ENCODE results near the gene HADHA.

The HADHA gene

DNA sequence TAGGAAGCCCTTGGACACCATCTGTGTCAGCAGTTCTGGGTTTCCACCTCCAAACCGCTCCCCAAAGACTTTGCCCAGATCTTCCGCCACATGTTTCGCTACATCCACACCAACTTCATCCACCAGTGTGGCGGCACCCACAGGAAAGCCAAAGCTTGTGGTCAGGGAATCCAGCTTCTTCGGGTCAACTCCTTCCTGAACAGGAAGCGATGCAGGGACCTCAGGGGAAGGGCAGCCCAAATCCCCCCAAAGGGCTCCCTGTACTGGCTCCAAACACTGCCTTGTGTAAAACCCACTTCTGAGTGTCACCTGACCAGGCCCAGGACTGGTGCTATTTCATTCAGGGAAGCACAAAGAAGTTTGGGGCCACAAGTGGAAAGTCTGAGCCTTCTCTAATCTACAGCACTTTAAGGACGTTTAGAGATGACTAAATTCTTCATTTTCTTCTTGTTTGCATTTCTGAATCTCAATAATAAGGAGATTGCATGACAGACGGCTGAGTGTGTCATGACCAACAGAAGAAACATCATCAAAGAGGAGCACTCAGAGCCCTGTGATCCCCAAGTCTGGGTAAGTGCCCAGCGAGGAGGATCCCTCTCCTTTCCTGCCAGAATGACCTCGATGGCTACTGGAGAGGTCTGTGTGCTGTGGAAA, 50.7 kb downstream of the HADHA start:
- Histone ChIP-seq H3K9ac (ENCODE audit: low read length) (no peak overlapping the region), H3K36me3 (replicated peaks; ENCODE audit: insufficient read depth, low read length) (peaks cover 6% of the 10 kb centered on the region; the same call in 1 of the 2 replicates), H3K27ac (ENCODE audit: low read length) (no peak overlapping the region), H4K20me1 (ENCODE audit: insufficient read depth, low read length) (no peaks in the 10 kb centered on the region), H3K27me3 (replicated peaks; ENCODE audit: insufficient read depth, low read length) (no peaks in the 10 kb centered on the region), H3F3A (ENCODE audit: insufficient read depth, low read length) (no peaks in the 10 kb centered on the region), H3K79me2 (ENCODE audit: low read length) (no peaks in the 10 kb centered on the region), H2AFZ (ENCODE audit: low read length) (no peak overlapping the region), H3K4me3 (ENCODE audit: low read length) (no peak overlapping the region), H3K9me2 (replicated peaks; ENCODE audit: insufficient read depth, low read length) (no peaks in the 10 kb centered on the region), H3K9me3 (replicated peaks; ENCODE audit: insufficient read depth, low read length) (no peaks in the 10 kb centered on the region), H3K4me2 (ENCODE audit: low read depth, low read length) (no peak overlapping the region), H3K4me1 (ENCODE audit: low read length) (0 out of 2 replicates have a peak, but pooled peaks cover 6% of the 10 kb centered on the region)
- TF ChIP-seq EZH2phosphoT487 (IDR thresholded peaks at IDR 0.05; ENCODE audit: low read length) (no peak), EZH2 (optimal IDR thresholded peaks at IDR 0.05; ENCODE audit: low read depth, low read length) (no peak)
- TF ChIP-seq, protein P1, sequence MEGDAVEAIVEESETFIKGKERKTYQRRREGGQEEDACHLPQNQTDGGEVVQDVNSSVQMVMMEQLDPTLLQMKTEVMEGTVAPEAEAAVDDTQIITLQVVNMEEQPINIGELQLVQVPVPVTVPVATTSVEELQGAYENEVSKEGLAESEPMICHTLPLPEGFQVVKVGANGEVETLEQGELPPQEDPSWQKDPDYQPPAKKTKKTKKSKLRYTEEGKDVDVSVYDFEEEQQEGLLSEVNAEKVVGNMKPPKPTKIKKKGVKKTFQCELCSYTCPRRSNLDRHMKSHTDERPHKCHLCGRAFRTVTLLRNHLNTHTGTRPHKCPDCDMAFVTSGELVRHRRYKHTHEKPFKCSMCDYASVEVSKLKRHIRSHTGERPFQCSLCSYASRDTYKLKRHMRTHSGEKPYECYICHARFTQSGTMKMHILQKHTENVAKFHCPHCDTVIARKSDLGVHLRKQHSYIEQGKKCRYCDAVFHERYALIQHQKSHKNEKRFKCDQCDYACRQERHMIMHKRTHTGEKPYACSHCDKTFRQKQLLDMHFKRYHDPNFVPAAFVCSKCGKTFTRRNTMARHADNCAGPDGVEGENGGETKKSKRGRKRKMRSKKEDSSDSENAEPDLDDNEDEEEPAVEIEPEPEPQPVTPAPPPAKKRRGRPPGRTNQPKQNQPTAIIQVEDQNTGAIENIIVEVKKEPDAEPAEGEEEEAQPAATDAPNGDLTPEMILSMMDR (IDR thresholded peaks at IDR 0.05; ENCODE audit: low read length) = no peak
- no peak for DNase-seq

DNA sequence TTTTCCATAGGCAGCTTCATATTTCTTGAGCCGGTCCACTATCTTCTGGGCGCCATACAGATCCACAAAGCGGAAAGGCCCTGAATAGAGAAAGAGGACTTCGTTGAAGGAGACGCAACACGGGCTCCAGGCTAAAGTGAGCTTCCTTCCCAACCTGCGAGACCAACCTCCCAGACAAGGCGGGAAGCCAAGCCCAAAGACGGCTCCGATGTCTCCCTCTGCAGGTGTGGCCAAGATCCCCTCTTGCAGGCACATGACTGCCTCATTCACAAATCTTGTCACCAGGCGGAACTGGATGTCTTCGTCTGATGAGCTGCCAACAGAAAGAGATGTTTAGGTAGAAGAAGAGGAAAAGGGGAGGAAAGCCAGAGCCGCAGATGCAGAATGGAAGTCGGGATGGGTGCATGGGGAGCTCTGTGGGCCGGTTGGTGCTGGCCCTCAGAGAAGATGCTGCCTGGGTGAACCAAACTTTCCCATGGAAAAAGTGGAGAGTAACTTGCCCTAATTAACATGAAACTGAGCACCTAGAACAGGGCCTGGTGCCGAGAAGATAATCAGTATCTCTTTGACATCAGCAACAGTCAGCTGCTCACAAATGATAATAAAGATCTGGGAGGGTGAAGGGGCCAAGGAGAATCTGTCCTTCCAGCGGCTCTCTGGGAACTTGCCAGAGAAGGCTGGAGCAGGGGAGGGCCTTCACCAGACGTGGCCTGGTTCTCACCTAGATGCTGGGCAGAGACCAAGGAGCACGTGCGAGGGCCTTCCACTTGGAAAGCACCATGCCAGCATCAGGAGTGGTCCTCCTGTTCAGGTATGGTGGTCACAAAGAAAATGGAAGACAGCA, 52.9 kb downstream of the HADHA start:
- Histone ChIP-seq H3K9me2 (replicated peaks; ENCODE audit: insufficient read depth, low read length) (no peaks in the 10 kb centered on the region), H2AFZ (ENCODE audit: low read length) (no peak overlapping the region), H3K9ac (ENCODE audit: low read length) (no peak overlapping the region), H4K20me1 (ENCODE audit: insufficient read depth, low read length) (no peaks in the 10 kb centered on the region), H3K4me3 (ENCODE audit: low read length) (no peak overlapping the region), H3K27me3 (replicated peaks; ENCODE audit: insufficient read depth, low read length) (no peaks in the 10 kb centered on the region), H3K79me2 (ENCODE audit: low read length) (no peaks in the 10 kb centered on the region), H3K27ac (ENCODE audit: low read length) (no peak overlapping the region), H3K9me3 (replicated peaks; ENCODE audit: insufficient read depth, low read length) (no peaks in the 10 kb centered on the region), H3F3A (ENCODE audit: insufficient read depth, low read length) (no peaks in the 10 kb centered on the region), H3K4me2 (ENCODE audit: low read depth, low read length) (no peak overlapping the region), H3K36me3 (replicated peaks; ENCODE audit: insufficient read depth, low read length) (no peaks in the 10 kb centered on the region), H3K4me1 (ENCODE audit: low read length) (no peaks in the 10 kb centered on the region)
- TF ChIP-seq, protein P1 (IDR thresholded peaks at IDR 0.05; ENCODE audit: low read length) = no peak
- no peak for TF ChIP-seq EZH2phosphoT487 (IDR thresholded peaks at IDR 0.05; ENCODE audit: low read length)
- no peak for DNase-seq

DNA sequence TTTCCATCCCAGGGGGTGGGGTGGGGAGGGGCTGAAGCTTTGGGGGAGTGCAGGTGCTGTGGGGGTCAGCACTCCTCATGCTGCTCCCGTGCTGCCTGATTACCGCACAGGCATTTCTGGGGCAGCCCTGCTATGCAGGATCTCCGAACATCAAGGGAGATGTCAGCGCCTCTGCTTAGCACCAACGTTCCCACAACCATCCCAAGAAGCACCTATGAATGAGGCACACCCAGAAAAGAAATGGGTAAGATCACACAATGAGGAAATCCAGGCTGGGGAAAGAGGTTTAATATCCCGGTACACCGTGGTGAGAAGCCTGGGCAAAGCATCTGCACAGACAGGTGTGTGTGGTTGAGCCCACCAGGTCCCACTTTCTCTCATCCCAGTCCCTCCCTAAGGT, 54.1 kb downstream of the HADHA start:
- Histone ChIP-seq H3K9me2 (replicated peaks; ENCODE audit: insufficient read depth, low read length) (no peaks in the 10 kb centered on the region), H3K4me3 (ENCODE audit: low read length) (no peak overlapping the region), H4K20me1 (ENCODE audit: insufficient read depth, low read length) (no peaks in the 10 kb centered on the region), H3K4me1 (ENCODE audit: low read length) (no peaks in the 10 kb centered on the region), H3K4me2 (ENCODE audit: low read depth, low read length) (no peak overlapping the region), H3K79me2 (ENCODE audit: low read length) (no peaks in the 10 kb centered on the region), H3K27me3 (replicated peaks; ENCODE audit: insufficient read depth, low read length) (peaks cover 6% of the 10 kb centered on the region), H3K9me3 (replicated peaks; ENCODE audit: insufficient read depth, low read length) (no peaks in the 10 kb centered on the region), H3F3A (ENCODE audit: insufficient read depth, low read length) (no peaks in the 10 kb centered on the region), H3K9ac (ENCODE audit: low read length) (no peak overlapping the region), H3K36me3 (replicated peaks; ENCODE audit: insufficient read depth, low read length) (no peaks in the 10 kb centered on the region), H2AFZ (ENCODE audit: low read length) (no peak overlapping the region), H3K27ac (ENCODE audit: low read length) (no peak overlapping the region)
- no peak for DNase-seq
- TF ChIP-seq EZH2phosphoT487 (IDR thresholded peaks at IDR 0.05; ENCODE audit: low read length) (no peak), EZH2 (optimal IDR thresholded peaks at IDR 0.05; ENCODE audit: low read depth, low read length) (no peak)
- TF ChIP-seq, protein P1 (IDR thresholded peaks at IDR 0.05; ENCODE audit: low read length) = no peak
